A673 (cell line): ENCODE data around the gene ALG14.

Source experiments
- EZH2 ChIP-seq: fragments of 200-600 bp; sonication (generic); IDR thresholded peaks from 2 replicates; pipeline ENCODE4 v1.6.1; 2017; ENCODE audit warnings: borderline replicate concordance, low read depth, mild to moderate bottlenecking, mixed read lengths, antibody characterized with exemption, low read length; ENCODE audit not compliant: poor library complexity, severe bottlenecking
- TF ChIP-seq, protein P1 (sequence below): fragments of 300-800, 200-600 bp; sonication (generic); conservative IDR thresholded peaks from 2 replicates; pipeline ENCODE4 v1.5.1; 2017; ENCODE audit warnings: low read depth, mild to moderate bottlenecking, antibody characterized with exemption, low read length, moderate library complexity, mixed read lengths

DNA sequence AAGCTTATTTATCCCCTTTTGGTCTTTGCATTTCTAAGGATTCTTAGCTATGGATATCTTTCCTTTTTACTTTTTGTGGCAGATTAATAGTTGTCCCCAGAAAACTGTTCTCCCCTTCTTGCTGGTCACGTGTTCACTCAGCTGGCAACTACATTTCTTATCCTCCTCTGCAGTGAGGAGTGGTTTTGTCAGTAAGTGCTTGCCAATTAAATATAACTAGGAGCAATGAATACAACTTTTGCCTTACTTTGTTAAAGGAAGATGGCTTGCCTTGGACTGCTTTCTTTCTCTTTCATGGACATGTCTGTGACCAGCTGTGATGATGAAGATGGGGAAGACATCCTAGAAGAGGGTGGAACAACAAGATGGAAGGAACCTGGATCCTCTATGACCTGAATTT, 15.6 kb upstream of the ALG14 start:
- TF ChIP-seq, protein P1, sequence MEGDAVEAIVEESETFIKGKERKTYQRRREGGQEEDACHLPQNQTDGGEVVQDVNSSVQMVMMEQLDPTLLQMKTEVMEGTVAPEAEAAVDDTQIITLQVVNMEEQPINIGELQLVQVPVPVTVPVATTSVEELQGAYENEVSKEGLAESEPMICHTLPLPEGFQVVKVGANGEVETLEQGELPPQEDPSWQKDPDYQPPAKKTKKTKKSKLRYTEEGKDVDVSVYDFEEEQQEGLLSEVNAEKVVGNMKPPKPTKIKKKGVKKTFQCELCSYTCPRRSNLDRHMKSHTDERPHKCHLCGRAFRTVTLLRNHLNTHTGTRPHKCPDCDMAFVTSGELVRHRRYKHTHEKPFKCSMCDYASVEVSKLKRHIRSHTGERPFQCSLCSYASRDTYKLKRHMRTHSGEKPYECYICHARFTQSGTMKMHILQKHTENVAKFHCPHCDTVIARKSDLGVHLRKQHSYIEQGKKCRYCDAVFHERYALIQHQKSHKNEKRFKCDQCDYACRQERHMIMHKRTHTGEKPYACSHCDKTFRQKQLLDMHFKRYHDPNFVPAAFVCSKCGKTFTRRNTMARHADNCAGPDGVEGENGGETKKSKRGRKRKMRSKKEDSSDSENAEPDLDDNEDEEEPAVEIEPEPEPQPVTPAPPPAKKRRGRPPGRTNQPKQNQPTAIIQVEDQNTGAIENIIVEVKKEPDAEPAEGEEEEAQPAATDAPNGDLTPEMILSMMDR = no peak
- TF ChIP-seq EZH2 = no peak
